Mucosa of gallbladder (tissue), 1 donor: ENCODE measurements around the gene DNAH10. TPM values are rescaled to one million over a fixed set of nuclear protein-coding genes. Genes with fewer than 3 reads are reported as not detected.
A peak's percentile ranks its signal among the peaks of the same experiment; 100 is the strongest.
"Not testable (repeated sequence)": the region's sequence is repeated elsewhere in the genome, so short reads cannot be mapped to it uniquely, and the experiment has no call there.

Experiments used
- DNase-seq: peaks from one replicate; pipeline ENCODE4 v3.0.0-alpha.2; 2020; ENCODE audit warnings: low spot score
- total RNA-seq: library from RNA; stranded (reverse); gene quantifications from one replicate; pipeline ENCODE4 v1.2.1, GENCODE V29; 2021
- donor health status: DM: no; HTN: no; CAD: no.

Gene DNAH10
- total RNA-seq, 1 donor from 2014 or later, result 0.23 TPM

GRCh38 chr12:123946516-123947505 is 184.7 kb downstream of the DNAH10 start:
- DNase-seq, result not testable (repeated sequence)

- not testable (repeated sequence) for DNase-seq
Observed at GRCh38 chr12:123947531-123947930, 185.4 kb downstream of the DNAH10 start.

GRCh38 chr12:123948401-123948795 is 186.3 kb downstream of the DNAH10 start:
- no peak for DNase-seq

GRCh38 chr12:123948796-123949769 is 187.0 kb downstream of the DNAH10 start:
- peak; percentile 40 for DNase-seq

GRCh38 chr12:123949770-123950165 is 187.7 kb downstream of the DNAH10 start:
- no peak for DNase-seq

- DNase-seq, result no peak
Observed at GRCh38 chr12:123950476-123951349, 188.6 kb downstream of the DNAH10 start.

- no peak for DNase-seq
Observed at GRCh38 chr12:123951467-123951866, 189.4 kb downstream of the DNAH10 start.

- no peak for DNase-seq
Observed at GRCh38 chr12:123952037-123952436, 189.9 kb downstream of the DNAH10 start.

GRCh38 chr12:123954647-123955350 is 192.7 kb downstream of the DNAH10 start:
- no peak for DNase-seq

GRCh38 chr12:123956249-123956648 is 194.1 kb downstream of the DNAH10 start:
- no peak for DNase-seq

GRCh38 chr12:123957196-123957595 is 195.1 kb downstream of the DNAH10 start:
- no peak for DNase-seq

GRCh38 chr12:123958462-123958861 is 196.4 kb downstream of the DNAH10 start:
- peak; percentile 44 for DNase-seq

- no peak for DNase-seq
Observed at GRCh38 chr12:123958876-123959275, 196.8 kb downstream of the DNAH10 start.

GRCh38 chr12:123960029-123960735 is 198.1 kb downstream of the DNAH10 start:
- no peak for DNase-seq

- DNase-seq, result no peak
Observed at GRCh38 chr12:123960856-123961255, 198.8 kb downstream of the DNAH10 start.

- DNase-seq, result no peak
Observed at GRCh38 chr12:123961585-123962345, 199.7 kb downstream of the DNAH10 start.

- DNase-seq, result no peak
Observed at GRCh38 chr12:123962513-123962912, 200.4 kb downstream of the DNAH10 start.

- DNase-seq, result no peak
Observed at GRCh38 chr12:123963821-123964220, 201.7 kb downstream of the DNAH10 start.

- no peak for DNase-seq
Observed at GRCh38 chr12:123965382-123965781, 203.3 kb downstream of the DNAH10 start.
